ENCODE results near the gene PIBF1. TPM values are rescaled to one million over a fixed set of nuclear protein-coding genes. Genes with fewer than 3 reads are reported as not detected.

Gene PIBF1
- total RNA-seq, 4 donors from 2014 or later, result 11.4 to 21.1 (median 13.5) TPM

GRCh38 chr13:72875233-72875632 lies 93.3 kb downstream of the PIBF1 start:
- 87 to 95% methylated on average over 2 of the region's 2 CpGs for WGBS, 2 donors
- no peak overlapping the region for H3K4me3 ChIP-seq (ENCODE audit: low read depth, poor library complexity, severe bottlenecking)
- intact Hi-C loops (cut with DNase I; ENCODE audit: low total_unique reads), result no loop called here
- no peak for DNase-seq (ENCODE audit: low spot score in 2 of 2)
- TF ChIP-seq POLR2A (IDR thresholded peaks at IDR 0.05) (no peak), CTCF (IDR thresholded peaks at IDR 0.05) (no peak)

- intact Hi-C loops (cut with DNase I; ENCODE audit: low total_unique reads), result no loop called here
- H3K4me3 ChIP-seq (ENCODE audit: low read depth, poor library complexity, severe bottlenecking), result no peak overlapping the region
- TF ChIP-seq POLR2A (IDR thresholded peaks at IDR 0.05) (no peak), CTCF (IDR thresholded peaks at IDR 0.05) (no peak)
- 76 to 86% methylated on average over 2 of the region's 2 CpGs for WGBS, 2 donors
- no peak for DNase-seq (ENCODE audit: low spot score in 2 of 2)
These were observed 102.2 kb downstream of the PIBF1 start for GRCh38 chr13:72884101-72884500.

- intact Hi-C loops (cut with DNase I; ENCODE audit: low total_unique reads), result no loop called here
- WGBS, 2 donors, result 74 to 78% methylated on average over 5 of the region's 5 CpGs
- DNase-seq (ENCODE audit: low spot score in 2 of 2), result no peak
- no peak for TF ChIP-seq CTCF (IDR thresholded peaks at IDR 0.05)
- TF ChIP-seq POLR2A (IDR thresholded peaks at IDR 0.05), result no peak
- no peak overlapping the region for H3K4me3 ChIP-seq (ENCODE audit: low read depth, poor library complexity, severe bottlenecking)
These were observed 104.5 kb downstream of the PIBF1 start for GRCh38 chr13:72886272-72887067.

- intact Hi-C loops (cut with DNase I; ENCODE audit: low total_unique reads), result no loop called here
- DNase-seq (ENCODE audit: low spot score in 2 of 2), result no peak
- 98 to 100% methylated on average over 1 of the region's 1 CpG for whole genome bisulfite sequencing, 2 donors
These were observed 107.6 kb downstream of the PIBF1 start for GRCh38 chr13:72889495-72889894.

GRCh38 chr13:72890546-72890945 lies 108.6 kb downstream of the PIBF1 start:
- WGBS, 2 donors, result 70 to 71% methylated on average over 2 of the region's 2 CpGs
- intact Hi-C loops (cut with DNase I; ENCODE audit: low total_unique reads), result no loop called here

More at GRCh38 chr13:72889495-72889894, 107.6 kb downstream of the PIBF1 start:
- no peak overlapping the region for H3K4me3 ChIP-seq (ENCODE audit: low read depth, poor library complexity, severe bottlenecking)
- no peak for TF ChIP-seq CTCF (IDR thresholded peaks at IDR 0.05)
- TF ChIP-seq POLR2A (IDR thresholded peaks at IDR 0.05), result no peak

More at GRCh38 chr13:72890546-72890945, 108.6 kb downstream of the PIBF1 start:
- no peak overlapping the region for H3K4me3 ChIP-seq (ENCODE audit: low read depth, poor library complexity, severe bottlenecking)
- no peak for DNase-seq (ENCODE audit: low spot score in 2 of 2)
- TF ChIP-seq CTCF (IDR thresholded peaks at IDR 0.05), result no peak
- no peak for TF ChIP-seq POLR2A (IDR thresholded peaks at IDR 0.05)

All from lower leg skin (tissue), 4 donors.